ENCODE data around the gene SLC22A2.

GRCh38 chr6:160256445-160256844 is 2.2 kb downstream of the SLC22A2 start:
- TF ChIP-seq CTCF (IDR thresholded peaks at IDR 0.05; ENCODE audit: insufficient read depth, low read depth, low read length) (no peak), EZH2 (IDR thresholded peaks at IDR 0.05; ENCODE audit: insufficient read depth, low read length) (no peak)

All from astrocyte (in vitro differentiated cells and primary cell).